Measurements from ENCODE around the gene TRAPPC2B.

DNA sequence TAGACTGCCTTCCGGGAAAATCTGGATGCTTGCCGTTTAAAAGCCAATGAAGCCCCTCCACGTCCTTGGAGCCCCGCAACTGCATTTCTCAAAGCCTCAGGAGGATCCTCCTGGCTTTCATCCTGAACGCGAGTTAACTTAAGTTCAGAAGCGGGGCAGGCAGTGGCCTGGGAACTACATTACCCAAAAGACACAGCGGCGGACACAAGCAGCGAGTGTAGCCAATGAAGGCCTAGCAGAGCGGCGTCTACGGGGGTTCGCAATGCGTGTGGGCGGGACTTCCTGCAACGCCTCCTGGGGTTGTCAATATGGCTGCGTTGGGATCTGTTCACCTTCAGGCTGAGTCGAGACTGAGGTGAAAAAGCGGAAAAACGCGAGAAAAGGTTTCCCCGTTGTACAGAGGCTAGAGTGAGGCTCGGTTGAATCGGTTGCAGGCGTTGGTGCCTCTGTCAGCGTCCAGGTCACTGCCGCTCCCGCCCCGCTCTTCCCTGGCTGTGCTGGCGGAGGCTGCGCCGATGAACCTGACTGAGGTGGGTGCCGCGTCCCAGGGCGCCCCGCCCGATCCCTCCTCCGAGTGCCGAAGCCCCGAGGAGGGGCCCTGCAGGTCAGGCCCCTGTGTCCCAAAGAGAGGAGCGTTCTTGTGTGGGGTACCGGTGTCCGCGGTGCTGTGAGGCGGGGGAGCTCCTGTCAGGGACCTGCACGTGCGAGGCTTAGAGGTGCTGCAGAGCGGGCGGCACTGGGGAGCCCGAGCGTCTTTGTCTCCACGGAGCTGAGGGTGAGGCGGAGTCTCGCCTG, 47.7 kb downstream of the TRAPPC2B start, which contains the start of gene ZNF17:
- TF ChIP-seq, protein P1, sequence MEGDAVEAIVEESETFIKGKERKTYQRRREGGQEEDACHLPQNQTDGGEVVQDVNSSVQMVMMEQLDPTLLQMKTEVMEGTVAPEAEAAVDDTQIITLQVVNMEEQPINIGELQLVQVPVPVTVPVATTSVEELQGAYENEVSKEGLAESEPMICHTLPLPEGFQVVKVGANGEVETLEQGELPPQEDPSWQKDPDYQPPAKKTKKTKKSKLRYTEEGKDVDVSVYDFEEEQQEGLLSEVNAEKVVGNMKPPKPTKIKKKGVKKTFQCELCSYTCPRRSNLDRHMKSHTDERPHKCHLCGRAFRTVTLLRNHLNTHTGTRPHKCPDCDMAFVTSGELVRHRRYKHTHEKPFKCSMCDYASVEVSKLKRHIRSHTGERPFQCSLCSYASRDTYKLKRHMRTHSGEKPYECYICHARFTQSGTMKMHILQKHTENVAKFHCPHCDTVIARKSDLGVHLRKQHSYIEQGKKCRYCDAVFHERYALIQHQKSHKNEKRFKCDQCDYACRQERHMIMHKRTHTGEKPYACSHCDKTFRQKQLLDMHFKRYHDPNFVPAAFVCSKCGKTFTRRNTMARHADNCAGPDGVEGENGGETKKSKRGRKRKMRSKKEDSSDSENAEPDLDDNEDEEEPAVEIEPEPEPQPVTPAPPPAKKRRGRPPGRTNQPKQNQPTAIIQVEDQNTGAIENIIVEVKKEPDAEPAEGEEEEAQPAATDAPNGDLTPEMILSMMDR (conservative IDR thresholded peaks at IDR 0.05) = no peak
- TF ChIP-seq EZH2 (IDR thresholded peaks at IDR 0.05; ENCODE audit: low read depth) = no peak

Measured in PC-9 (cell line).